ENCODE data around the gene KRTAP10-4. TPM values are rescaled to one million over a fixed set of nuclear protein-coding genes. Genes with fewer than 3 reads are reported as not detected.

The KRTAP10-4 gene
- total RNA-seq, 1 experiment from 2014 or later = not detected

- H4K20me1 ChIP-seq (ENCODE audit: insufficient read depth) = no peaks in the 10 kb centered on the region
- TF ChIP-seq CTCF (conservative IDR thresholded peaks at IDR 0.05) (no peak), EZH2 (IDR thresholded peaks at IDR 0.05; ENCODE audit: low read depth) (no peak)
- ChIA-PET CTCF (no interaction called here), POLR2A (ENCODE audit: unreplicated experiment) (no interaction called here)
- H3K4me3 ChIP-seq = no peak overlapping the region
- intact Hi-C loops (cut with micrococcal nuclease; ENCODE audit: unreplicated experiment) = no loop called here
- H3K9me3 ChIP-seq (ENCODE audit: insufficient read depth, low read depth) = no peaks in the 10 kb centered on the region
- no peak overlapping the region for H3K27ac ChIP-seq
- H3K9me2 ChIP-seq (ENCODE audit: insufficient read depth) = no peaks in the 10 kb centered on the region
- H3K79me2 ChIP-seq (ENCODE audit: low read depth) = no peaks in the 10 kb centered on the region
- no peak overlapping the region for H2AFZ ChIP-seq
- no peaks in the 10 kb centered on the region for H3K4me1 ChIP-seq (replicated peaks; ENCODE audit: insufficient read depth)
- DNase-seq = no peak
- no peak overlapping the region for H3K4me2 ChIP-seq
- H3K27me3 ChIP-seq (ENCODE audit: insufficient read depth, low read depth) = peaks cover 25% of the 10 kb centered on the region
- BruUV-seq (replicated peaks) = no TSS peak
- H3F3A ChIP-seq (ENCODE audit: insufficient read depth, low read depth) = no peaks in the 10 kb centered on the region
- no peaks in the 10 kb centered on the region for H3K36me3 ChIP-seq (ENCODE audit: low read depth)
Measured at GRCh38 chr21:44581158-44581557, 7.6 kb downstream of the KRTAP10-4 start.

- Histone ChIP-seq H3K4me1 (replicated peaks; ENCODE audit: insufficient read depth) (no peaks in the 10 kb centered on the region), H3K4me3 (no peak overlapping the region), H3K9me2 (ENCODE audit: insufficient read depth) (no peaks in the 10 kb centered on the region), H3F3A (ENCODE audit: insufficient read depth, low read depth) (no peaks in the 10 kb centered on the region), H2AFZ (no peak overlapping the region), H3K27ac (no peak overlapping the region), H3K79me2 (ENCODE audit: low read depth) (no peaks in the 10 kb centered on the region), H4K20me1 (ENCODE audit: insufficient read depth) (no peaks in the 10 kb centered on the region), H3K27me3 (ENCODE audit: insufficient read depth, low read depth) (peaks cover 29% of the 10 kb centered on the region), H3K9me3 (ENCODE audit: insufficient read depth, low read depth) (no peaks in the 10 kb centered on the region), H3K4me2 (no peak overlapping the region), H3K36me3 (ENCODE audit: low read depth) (no peaks in the 10 kb centered on the region)
- no peak for DNase-seq
- ChIA-PET POLR2A (ENCODE audit: unreplicated experiment) (no interaction called here), CTCF (no interaction called here)
- intact Hi-C loops (cut with micrococcal nuclease; ENCODE audit: unreplicated experiment) = no loop called here
- no TSS peak for BruUV-seq (replicated peaks)
- no peak for TF ChIP-seq EZH2 (IDR thresholded peaks at IDR 0.05; ENCODE audit: low read depth)
- no peak for TF ChIP-seq CTCF (conservative IDR thresholded peaks at IDR 0.05)
Measured at GRCh38 chr21:44582055-44582454, 8.5 kb downstream of the KRTAP10-4 start.

GRCh38 chr21:44583089-44583799 lies 9.7 kb downstream of the KRTAP10-4 start:
- Histone ChIP-seq H3K4me3 (no peak overlapping the region), H3K9me3 (ENCODE audit: insufficient read depth, low read depth) (no peaks in the 10 kb centered on the region), H3F3A (ENCODE audit: insufficient read depth, low read depth) (no peaks in the 10 kb centered on the region), H2AFZ (no peak overlapping the region), H3K27me3 (ENCODE audit: insufficient read depth, low read depth) (peaks cover 30% of the 10 kb centered on the region), H3K79me2 (ENCODE audit: low read depth) (no peaks in the 10 kb centered on the region), H3K9me2 (ENCODE audit: insufficient read depth) (no peaks in the 10 kb centered on the region), H3K4me1 (replicated peaks; ENCODE audit: insufficient read depth) (no peaks in the 10 kb centered on the region), H3K27ac (no peak overlapping the region), H3K4me2 (no peak overlapping the region), H3K36me3 (ENCODE audit: low read depth) (no peaks in the 10 kb centered on the region), H4K20me1 (ENCODE audit: insufficient read depth) (no peaks in the 10 kb centered on the region)
- TF ChIP-seq EZH2 (IDR thresholded peaks at IDR 0.05; ENCODE audit: low read depth) (no peak), CTCF (conservative IDR thresholded peaks at IDR 0.05) (no peak)
- ChIA-PET POLR2A (ENCODE audit: unreplicated experiment) (no interaction called here), CTCF (no interaction called here)
- DNase-seq = no peak
- BruUV-seq (replicated peaks) = no TSS peak
- intact Hi-C loops (cut with micrococcal nuclease; ENCODE audit: unreplicated experiment) = no loop called here
